Measurements from ENCODE around the gene PARP16.

DNA sequence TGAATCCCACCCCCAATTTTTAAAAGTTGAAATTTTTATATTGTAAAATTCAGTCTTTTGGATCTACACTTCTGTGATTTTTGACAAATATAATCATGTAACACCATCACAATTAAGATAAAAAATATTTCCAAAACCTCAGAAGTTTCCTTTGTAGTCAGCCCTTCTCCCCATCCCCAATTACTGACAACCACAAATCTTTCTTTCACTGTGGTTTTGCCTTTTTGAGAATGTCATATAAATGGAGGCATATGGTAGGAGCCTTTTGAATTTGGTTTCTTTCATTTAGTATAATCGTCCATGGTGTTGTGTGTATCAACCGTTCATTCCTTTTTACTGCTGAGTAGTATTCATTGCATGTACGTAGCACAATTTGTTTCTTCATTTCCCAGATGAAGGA, 67.5 kb downstream of the PARP16 start:
- TF ChIP-seq, protein P1, sequence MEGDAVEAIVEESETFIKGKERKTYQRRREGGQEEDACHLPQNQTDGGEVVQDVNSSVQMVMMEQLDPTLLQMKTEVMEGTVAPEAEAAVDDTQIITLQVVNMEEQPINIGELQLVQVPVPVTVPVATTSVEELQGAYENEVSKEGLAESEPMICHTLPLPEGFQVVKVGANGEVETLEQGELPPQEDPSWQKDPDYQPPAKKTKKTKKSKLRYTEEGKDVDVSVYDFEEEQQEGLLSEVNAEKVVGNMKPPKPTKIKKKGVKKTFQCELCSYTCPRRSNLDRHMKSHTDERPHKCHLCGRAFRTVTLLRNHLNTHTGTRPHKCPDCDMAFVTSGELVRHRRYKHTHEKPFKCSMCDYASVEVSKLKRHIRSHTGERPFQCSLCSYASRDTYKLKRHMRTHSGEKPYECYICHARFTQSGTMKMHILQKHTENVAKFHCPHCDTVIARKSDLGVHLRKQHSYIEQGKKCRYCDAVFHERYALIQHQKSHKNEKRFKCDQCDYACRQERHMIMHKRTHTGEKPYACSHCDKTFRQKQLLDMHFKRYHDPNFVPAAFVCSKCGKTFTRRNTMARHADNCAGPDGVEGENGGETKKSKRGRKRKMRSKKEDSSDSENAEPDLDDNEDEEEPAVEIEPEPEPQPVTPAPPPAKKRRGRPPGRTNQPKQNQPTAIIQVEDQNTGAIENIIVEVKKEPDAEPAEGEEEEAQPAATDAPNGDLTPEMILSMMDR (IDR thresholded peaks at IDR 0.05): no peak
- no peak for TF ChIP-seq EP300 (IDR thresholded peaks at IDR 0.05)

All from sigmoid colon (tissue), 4 donors.